ENCODE results near the gene DHX40. TPM values are rescaled to one million over a fixed set of nuclear protein-coding genes. Genes with fewer than 3 reads are reported as not detected.
A peak's percentile ranks its signal among the peaks of the same experiment; 100 is the strongest.

Gene DHX40
- total RNA-seq, 2 experiments from 2014 or later, result 22.9 to 24.1 TPM

DNA sequence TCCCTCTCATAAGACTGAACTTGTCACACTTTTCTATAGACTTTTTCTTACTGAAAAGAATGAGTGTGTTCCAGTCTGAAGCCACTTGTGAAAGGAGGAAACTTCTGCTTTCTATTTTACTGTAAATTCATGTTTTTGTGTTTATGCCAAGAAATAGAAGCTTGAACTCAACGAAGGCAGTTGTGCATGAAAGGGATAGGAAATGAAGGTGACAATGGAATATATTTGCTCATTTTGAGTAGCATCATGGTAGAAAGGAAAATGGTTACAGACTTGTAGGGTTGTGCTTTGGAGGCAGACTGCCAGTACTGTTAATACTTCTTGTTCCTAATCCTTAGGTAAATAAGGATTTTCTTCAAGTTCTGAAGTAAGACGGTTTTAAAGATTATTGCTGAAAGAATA, 62.4 kb downstream of the DHX40 start:
- intact Hi-C loops (cut with DNase I, micrococcal nuclease), result loop anchor here in 1 of 2 experiments (2.0 kb wide), 1 partner anchor 15 kb away; no protein-coding TSS in a partner anchor
- POLR2A ChIA-PET, result interaction anchor here (0.6 kb wide), 1 partner anchor 142 kb away, joined by 3 read pairs; no protein-coding TSS in a partner anchor

DNA sequence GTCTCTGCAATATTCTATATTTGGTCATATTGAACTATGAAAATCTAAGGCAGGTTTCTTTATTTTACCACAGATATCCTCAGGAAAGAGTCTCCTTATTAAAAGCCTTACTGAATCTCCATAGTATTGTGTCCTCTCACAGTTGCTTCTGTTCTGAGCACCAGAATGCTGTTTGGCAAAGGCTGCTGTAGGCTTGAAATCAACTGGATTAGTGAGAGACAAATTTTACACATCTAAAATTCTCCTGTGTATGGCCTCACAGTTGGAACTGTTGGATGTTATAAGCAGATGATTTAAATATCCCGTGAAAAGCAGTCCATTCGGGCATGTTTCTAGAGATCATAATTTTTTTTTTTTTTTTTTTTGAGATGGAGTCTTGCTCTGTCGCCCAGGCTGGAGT, 63.8 kb downstream of the DHX40 start:
- peaks cover 74% of the 10 kb centered on the region for H3K4me1 Mint-ChIP-seq
- H3K27me3 Mint-ChIP-seq, result no peaks in the 10 kb centered on the region
- peaks cover 24% of the 10 kb centered on the region for H3K36me3 Mint-ChIP-seq (ENCODE audit: low read depth)
- DNase-seq (no peak), ATAC-seq (no peak)
- peaks cover 3% of the 10 kb centered on the region for H3K9me3 Mint-ChIP-seq (ENCODE audit: low read depth)
- POLR2A ChIA-PET, result no interaction called here
- CTCF ChIA-PET, result interaction anchor here (1.1 kb wide), 1 partner anchor 10 kb away, joined by 4 read pairs; no protein-coding TSS in a partner anchor
- no peak overlapping the region for H3K27ac Mint-ChIP-seq
- intact Hi-C loops (cut with DNase I, micrococcal nuclease), result no loop called here
- no peak overlapping the region for H3K4me3 Mint-ChIP-seq

More for the DNA sequence above, 62.4 kb downstream of the DHX40 start:
- Mint-ChIP-seq H3K27ac (no peak overlapping the region), H3K4me3 (no peak overlapping the region), H3K4me1 (peaks cover 73% of the 10 kb centered on the region), H3K9me3 (ENCODE audit: low read depth) (peaks cover 3% of the 10 kb centered on the region), H3K27me3 (no peaks in the 10 kb centered on the region), H3K36me3 (ENCODE audit: low read depth) (peaks cover 31% of the 10 kb centered on the region)
- no peak for DNase-seq
- ATAC-seq, result peak; percentile 70
- CTCF ChIA-PET, result interaction anchor here (1.2 kb wide), 1 partner anchor 466 kb away, joined by 3 read pairs; no protein-coding TSS in a partner anchor

DNA sequence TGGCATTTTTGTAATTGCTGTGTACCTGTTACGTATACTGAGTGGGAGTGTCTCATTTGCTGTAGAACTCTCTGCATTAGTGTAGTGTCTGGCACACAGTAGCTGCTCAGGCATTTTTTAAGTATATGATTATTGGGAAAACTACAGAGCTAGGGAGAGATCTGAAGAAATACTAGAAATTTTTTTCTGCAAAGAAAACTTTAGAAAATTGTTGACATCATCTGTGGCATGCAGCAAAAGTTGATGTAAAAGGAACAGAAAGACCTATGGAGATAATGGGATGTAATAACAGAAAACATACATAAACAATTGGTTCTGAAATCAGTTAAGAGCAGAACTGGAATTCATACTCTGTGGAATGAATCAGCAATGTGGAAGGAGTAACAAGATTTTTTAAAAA, 65.9 kb downstream of the DHX40 start:
- ATAC-seq (no peak), DNase-seq (no peak)
- Mint-ChIP-seq H3K4me3 (no peak overlapping the region), H3K9me3 (ENCODE audit: low read depth) (peaks cover 3% of the 10 kb centered on the region), H3K36me3 (ENCODE audit: low read depth) (peaks cover 21% of the 10 kb centered on the region), H3K4me1 (peaks cover 78% of the 10 kb centered on the region), H3K27me3 (no peaks in the 10 kb centered on the region), H3K27ac (peak overlapping the region; percentile 29)
- CTCF ChIA-PET, result no interaction called here
- POLR2A ChIA-PET, result interaction anchor here (0.6 kb wide), 1 partner anchor 10 kb away, joined by 3 read pairs; no protein-coding TSS in a partner anchor
- intact Hi-C loops (cut with DNase I, micrococcal nuclease), result no loop called here

DNA sequence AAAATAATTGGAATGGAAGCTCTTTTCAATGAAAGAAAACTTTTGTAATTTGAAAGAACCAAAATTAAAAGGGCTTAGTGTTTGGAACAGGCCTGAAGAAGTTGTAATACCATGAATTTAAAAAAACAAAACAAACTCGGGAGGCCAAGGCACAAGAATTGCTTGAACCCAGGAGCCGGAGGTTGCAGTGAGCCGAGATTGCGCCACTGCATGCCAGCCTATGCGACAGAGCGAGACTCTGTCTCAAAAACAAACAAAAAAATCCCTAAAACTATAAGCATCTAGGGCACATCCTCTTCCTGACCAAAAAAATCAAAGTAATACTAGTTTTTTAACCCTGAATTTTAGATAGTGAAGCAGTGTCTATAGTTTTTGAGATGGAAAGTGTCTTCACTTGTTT, 67.0 kb downstream of the DHX40 start:
- Mint-ChIP-seq H3K4me3 (no peak overlapping the region), H3K27me3 (no peaks in the 10 kb centered on the region), H3K4me1 (peaks cover 72% of the 10 kb centered on the region), H3K27ac (peak overlapping the region; percentile 1), H3K36me3 (ENCODE audit: low read depth) (peaks cover 21% of the 10 kb centered on the region), H3K9me3 (ENCODE audit: low read depth) (peaks cover 3% of the 10 kb centered on the region)
- no peak for DNase-seq
- no peak for ATAC-seq
- ChIA-PET CTCF (no interaction called here), POLR2A (no interaction called here)
- intact Hi-C loops (cut with DNase I, micrococcal nuclease), result no loop called here

DNA sequence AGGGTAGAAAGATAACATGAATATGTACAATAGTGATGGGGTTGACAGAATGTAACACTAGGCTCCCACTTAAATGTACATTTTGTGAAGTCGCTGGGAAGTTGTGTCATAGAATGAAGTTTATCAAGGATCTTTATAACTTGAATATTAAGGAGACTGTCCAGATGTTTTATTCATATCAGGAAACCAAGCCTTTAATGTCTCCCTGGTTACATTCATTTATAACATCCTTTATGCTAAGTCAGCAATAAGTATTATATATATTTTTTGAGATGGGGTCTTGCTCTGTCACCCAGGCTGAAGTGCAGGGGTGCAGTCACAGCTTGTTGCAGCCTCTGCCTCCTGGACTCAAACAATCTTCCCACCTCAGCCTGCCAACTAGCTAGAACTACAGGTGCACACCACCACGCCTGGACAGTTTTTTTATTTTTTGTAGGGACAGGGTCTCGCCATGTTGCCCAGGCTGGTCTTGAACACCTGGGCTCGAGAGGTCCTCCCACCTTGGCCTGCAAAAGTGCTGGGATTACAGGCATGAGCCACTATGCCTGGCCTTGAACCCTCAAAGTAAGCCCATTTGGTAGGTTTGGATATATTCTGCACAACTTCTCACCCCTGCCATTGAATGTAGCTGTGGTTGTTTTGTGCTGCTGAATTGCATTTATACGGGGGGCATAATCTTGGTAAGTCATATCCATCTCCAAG, 68.4 kb downstream of the DHX40 start:
- H3K27me3 Mint-ChIP-seq, result no peaks in the 10 kb centered on the region
- intact Hi-C loops (cut with DNase I, micrococcal nuclease), result no loop called here
- H3K4me1 Mint-ChIP-seq, result peaks cover 74% of the 10 kb centered on the region
- peaks cover 3% of the 10 kb centered on the region for H3K9me3 Mint-ChIP-seq (ENCODE audit: low read depth)
- H3K27ac Mint-ChIP-seq, result no peak overlapping the region
- no peak overlapping the region for H3K4me3 Mint-ChIP-seq
- DNase-seq (no peak), ATAC-seq (no peak)
- ChIA-PET CTCF (interaction anchor here (2.0 to 2.2 kb wide), 2 partner anchors 10 to 13 kb away, joined by 6 to 13 read pairs; no protein-coding TSS in a partner anchor), POLR2A (no interaction called here)
- peaks cover 16% of the 10 kb centered on the region for H3K36me3 Mint-ChIP-seq (ENCODE audit: low read depth)

DNA sequence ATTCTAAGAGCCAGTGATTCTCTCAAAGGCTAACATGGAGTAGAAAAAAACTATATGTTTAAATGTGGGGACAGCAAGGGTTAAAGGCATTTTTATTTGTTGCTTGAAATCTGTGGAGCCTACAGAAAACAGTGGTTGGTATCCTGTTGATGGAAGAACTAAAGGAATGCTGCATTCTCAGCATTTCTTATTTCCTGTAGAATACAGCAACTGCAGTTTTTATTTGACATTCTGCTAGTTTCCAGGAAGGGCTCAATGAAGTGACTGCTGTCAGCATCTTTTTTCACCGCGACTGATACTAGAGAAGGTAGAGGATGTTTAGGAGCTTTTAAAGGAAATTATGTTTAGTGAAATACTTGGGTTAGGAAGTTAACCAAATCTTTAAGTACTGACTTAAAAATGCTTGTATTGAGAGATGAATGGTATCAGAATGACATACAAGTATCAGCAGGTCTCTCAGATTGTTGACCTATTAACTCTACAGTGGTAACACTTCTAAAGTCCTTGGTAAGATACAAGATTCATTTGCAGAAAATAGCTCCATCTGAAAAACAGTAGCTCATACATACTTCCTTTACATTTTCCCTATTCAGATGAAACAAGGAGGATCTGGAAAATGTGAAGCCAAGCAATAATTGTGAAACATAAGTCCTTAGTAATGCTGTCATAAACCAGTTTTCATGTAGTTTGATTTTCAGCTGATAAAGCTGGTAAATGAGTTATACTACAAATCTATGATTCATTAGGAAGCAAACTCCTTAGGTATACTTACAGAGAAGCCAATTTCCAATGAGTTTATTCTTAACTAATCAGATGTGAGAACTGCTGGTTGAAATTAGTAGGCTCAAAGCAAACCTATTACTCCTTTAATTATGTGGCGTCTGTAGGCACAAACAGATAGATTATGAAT, 69.5 kb downstream of the DHX40 start:
- DNase-seq, result no peak
- Mint-ChIP-seq H3K4me1 (peaks cover 72% of the 10 kb centered on the region), H3K4me3 (no peak overlapping the region), H3K27me3 (no peaks in the 10 kb centered on the region), H3K27ac (peak overlapping the region; percentile 63), H3K9me3 (ENCODE audit: low read depth) (no peaks in the 10 kb centered on the region), H3K36me3 (ENCODE audit: low read depth) (peaks cover 9% of the 10 kb centered on the region)
- POLR2A ChIA-PET, result interaction anchor here (1.2 kb wide), 1 partner anchor 14 kb away, joined by 6 read pairs; no protein-coding TSS in a partner anchor
- CTCF ChIA-PET, result interaction anchor here (0.8 to 2.8 kb wide), 7 partner anchors 9 to 224 kb away, joined by 3 to 13 read pairs (median 4); no protein-coding TSS in a partner anchor
- intact Hi-C loops (cut with DNase I, micrococcal nuclease), result no loop called here
- ATAC-seq, result peak; percentile 50

DNA sequence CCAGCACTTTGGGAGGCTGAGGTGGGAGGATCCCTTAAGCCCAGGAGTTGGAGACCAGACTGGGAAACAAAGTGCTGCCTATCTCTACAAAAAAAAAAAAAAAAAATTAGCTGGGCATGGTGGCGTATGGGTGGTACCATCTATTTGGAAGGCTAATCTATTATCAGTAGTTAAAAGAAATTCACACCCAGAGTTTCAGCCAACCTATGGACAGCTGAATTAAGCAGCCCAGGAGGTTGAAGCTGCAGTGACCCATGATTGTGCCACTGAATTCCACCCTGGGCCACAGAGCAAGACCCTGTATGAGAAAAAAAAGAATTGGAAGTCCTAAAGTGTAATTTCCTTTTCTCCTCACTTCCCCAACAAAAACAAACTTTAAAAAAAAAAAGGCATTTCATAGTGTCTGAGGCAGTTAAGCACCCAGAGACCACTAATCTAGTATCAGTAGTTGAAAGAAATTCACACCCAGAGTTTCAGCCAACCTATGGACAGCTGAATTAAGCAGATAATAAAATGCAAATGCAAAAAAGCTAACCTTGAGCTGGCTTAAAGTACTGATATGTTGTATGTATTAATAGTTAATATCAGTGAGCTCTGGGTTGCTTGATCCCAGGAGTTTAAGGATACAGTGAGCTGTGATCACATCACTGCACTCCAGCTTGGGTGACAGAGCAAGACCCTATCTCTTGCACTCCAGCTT, 72.4 kb downstream of the DHX40 start:
- POLR2A ChIA-PET, result no interaction called here
- Mint-ChIP-seq H3K27me3 (no peaks in the 10 kb centered on the region), H3K27ac (no peak overlapping the region), H3K9me3 (ENCODE audit: low read depth) (no peaks in the 10 kb centered on the region), H3K4me1 (peaks cover 75% of the 10 kb centered on the region), H3K4me3 (no peak overlapping the region), H3K36me3 (ENCODE audit: low read depth) (peaks cover 3% of the 10 kb centered on the region)
- intact Hi-C loops (cut with DNase I, micrococcal nuclease), result no loop called here
- DNase-seq (no peak), ATAC-seq (no peak)
- CTCF ChIA-PET, result interaction anchor here (0.6 to 2.8 kb wide), 4 partner anchors 14 to 843 kb away, joined by 3 to 6 read pairs (median 3); no protein-coding TSS in a partner anchor

DNA sequence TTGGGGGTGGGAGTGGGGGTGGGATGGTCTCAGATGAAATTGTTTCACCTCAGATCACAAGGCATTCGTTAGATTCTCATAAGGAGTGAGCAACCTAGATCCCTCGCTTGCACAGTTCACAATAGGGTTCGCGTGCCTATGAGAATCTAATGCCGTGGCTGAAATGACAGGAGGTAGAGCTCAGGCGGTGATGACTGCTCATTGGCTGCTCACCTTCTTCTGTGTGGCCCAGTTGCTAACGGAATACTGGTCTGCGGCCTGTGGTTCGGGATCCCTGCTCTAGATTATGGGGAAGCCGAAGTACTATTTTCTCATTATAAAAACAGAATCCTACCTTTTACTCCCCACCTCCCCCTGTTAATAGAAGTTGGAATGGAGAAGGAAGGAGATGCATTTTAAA, 73.1 kb downstream of the DHX40 start:
- no peak for ATAC-seq
- Mint-ChIP-seq H3K9me3 (ENCODE audit: low read depth) (no peaks in the 10 kb centered on the region), H3K27me3 (no peaks in the 10 kb centered on the region), H3K4me3 (no peak overlapping the region), H3K36me3 (ENCODE audit: low read depth) (peaks cover 5% of the 10 kb centered on the region), H3K4me1 (peaks cover 73% of the 10 kb centered on the region), H3K27ac (no peak overlapping the region)
- intact Hi-C loops (cut with DNase I, micrococcal nuclease), result no loop called here
- no peak for DNase-seq
- ChIA-PET POLR2A (no interaction called here), CTCF (interaction anchor here (0.6 to 1.0 kb wide), 2 partner anchors 123 to 251 kb away, joined by 3 read pairs; no protein-coding TSS in a partner anchor)

DNA sequence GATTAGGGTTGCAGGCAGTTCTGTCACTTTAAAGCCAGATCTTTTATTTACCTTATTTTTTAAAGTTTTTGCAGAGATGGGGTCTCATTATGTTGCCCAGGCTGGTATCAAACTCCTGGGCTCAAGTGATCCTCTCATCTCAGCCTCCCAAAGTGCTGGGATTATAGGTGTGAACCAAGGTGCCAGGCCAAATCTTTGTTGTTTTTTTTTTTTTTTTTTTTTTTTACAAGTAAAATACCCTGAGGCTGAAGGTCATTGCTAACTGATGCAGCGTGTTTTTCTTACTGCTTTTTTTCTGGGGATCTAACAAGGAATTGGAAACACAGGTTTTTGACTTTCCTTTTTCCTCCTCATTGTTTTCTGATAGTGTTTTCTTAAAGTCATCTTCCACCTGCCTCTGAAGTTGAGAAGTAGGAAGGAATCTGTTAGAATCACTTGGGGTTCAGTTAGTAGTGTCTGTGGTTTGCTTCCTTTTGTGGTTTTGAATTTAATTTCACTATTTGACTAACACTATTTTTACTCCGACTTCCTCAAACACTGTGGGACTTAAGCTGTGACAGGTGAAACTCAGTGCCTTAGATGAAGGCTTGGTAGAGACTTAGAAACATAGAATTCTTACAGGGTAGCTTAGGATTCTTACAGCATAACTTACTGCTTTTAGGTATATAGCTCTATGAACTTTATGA, 76.5 kb downstream of the DHX40 start:
- Mint-ChIP-seq H3K4me1 (peaks cover 57% of the 10 kb centered on the region), H3K27me3 (no peaks in the 10 kb centered on the region), H3K9me3 (ENCODE audit: low read depth) (no peaks in the 10 kb centered on the region), H3K27ac (peak overlapping the region; percentile 68), H3K36me3 (ENCODE audit: low read depth) (peaks cover 21% of the 10 kb centered on the region), H3K4me3 (peak overlapping the region; percentile 1)
- ChIA-PET CTCF (interaction anchor here (1.1 to 1.3 kb wide), 2 partner anchors 23 to 120 kb away, joined by 3 read pairs; partner anchors contain the start of gene CLTC), POLR2A (interaction anchor here (0.6 to 1.5 kb wide), 4 partner anchors 11 to 41 kb away, joined by 3 to 6 read pairs (median 4); partner anchors contain the start of gene CLTC)
- no peak for DNase-seq
- ATAC-seq, result peak; percentile 96
- intact Hi-C loops (cut with DNase I, micrococcal nuclease), result loop anchor here (1.0 to 2.0 kb wide), 2 partner anchors 15 to 23 kb away; partner anchors contain the start of gene CLTC (in 1 of the 2)

DNA sequence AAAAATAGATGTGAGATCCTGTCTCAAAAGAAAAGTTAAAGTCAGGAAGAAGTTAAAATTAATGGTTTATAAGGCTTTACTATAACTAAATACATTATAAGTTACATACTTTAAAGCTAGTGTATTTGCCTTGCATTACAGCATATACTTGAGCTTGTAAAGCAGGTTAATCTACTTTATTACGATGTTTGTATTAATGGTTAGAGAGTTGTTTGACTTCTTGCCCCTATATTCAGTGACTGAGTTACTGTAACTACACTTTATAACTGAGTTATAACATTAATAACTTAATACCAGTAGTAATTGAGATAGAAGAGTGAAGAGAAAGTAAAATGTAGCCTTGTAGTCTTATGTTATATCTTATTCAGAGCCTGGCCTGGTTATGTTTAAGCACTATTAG, 77.2 kb downstream of the DHX40 start:
- H3K27me3 Mint-ChIP-seq, result no peaks in the 10 kb centered on the region
- no peak for ATAC-seq
- H3K4me1 Mint-ChIP-seq, result peaks cover 57% of the 10 kb centered on the region
- H3K4me3 Mint-ChIP-seq, result no peak overlapping the region
- H3K27ac Mint-ChIP-seq, result no peak overlapping the region
- DNase-seq, result no peak
- peaks cover 26% of the 10 kb centered on the region for H3K36me3 Mint-ChIP-seq (ENCODE audit: low read depth)
- ChIA-PET POLR2A (interaction anchor here (0.7 to 1.5 kb wide), 2 partner anchors 23 to 41 kb away, joined by 4 to 6 read pairs; partner anchors contain the start of gene CLTC), CTCF (interaction anchor here (0.9 to 1.3 kb wide), 3 partner anchors 23 to 120 kb away, joined by 3 to 4 read pairs (median 3); partner anchors contain the start of gene CLTC)
- intact Hi-C loops (cut with DNase I, micrococcal nuclease), result loop anchor here (1.0 to 2.0 kb wide), 2 partner anchors 16 to 23 kb away; partner anchors contain the start of gene CLTC (in 1 of the 2)
- no peaks in the 10 kb centered on the region for H3K9me3 Mint-ChIP-seq (ENCODE audit: low read depth)

Measured in activated CD4-positive, alpha-beta T cell treated with anti-CD3 and anti-CD28 coated beads for 36 hours (primary cell).